GM18520 (cell line): ENCODE results near the gene JUND.
"Not testable (repeated sequence)": the region's sequence is repeated elsewhere in the genome, so short reads cannot be mapped to it uniquely, and the experiment has no call there.

ENCODE experiments used
- ATAC-seq: cut with Tn5 transposase; IDR thresholded peaks from one replicate; pipeline ENCODE4 v1.9.1; 2021; ENCODE audit not compliant: unreplicated experiment

Gene JUND

GRCh38 chr19:18281082-18282020, at the start of gene JUND:
Gene JUND, minus strand, starts transcription at chr19:18281622. Its CDS starts 138 bp downstream, at chr19:18281484.
- ATAC-seq = peak; percentile 59

- ATAC-seq = no peak
Observed at GRCh38 chr19:18330868-18331267, 49.4 kb upstream of the JUND start.

GRCh38 chr19:18329035-18329376, 47.6 kb upstream of the JUND start:
- ATAC-seq = no peak

GRCh38 chr19:18328340-18329034, 47.1 kb upstream of the JUND start:
- peak; percentile 94 for ATAC-seq

GRCh38 chr19:18326772-18327171, 45.4 kb upstream of the JUND start:
- no peak for ATAC-seq

GRCh38 chr19:18324373-18324731, 42.9 kb upstream of the JUND start:
- not testable (repeated sequence) for ATAC-seq

GRCh38 chr19:18322759-18323460, 41.5 kb upstream of the JUND start, which contains the start of gene LSM4:
Gene LSM4, minus strand, starts transcription at chr19:18323076. Its CDS starts 56 bp downstream, at chr19:18323020.
- peak; percentile 95 for ATAC-seq

- ATAC-seq = no peak
Observed at GRCh38 chr19:18322318-18322758, 40.9 kb upstream of the JUND start.

GRCh38 chr19:18321734-18322102, 40.3 kb upstream of the JUND start:
- no peak for ATAC-seq

- ATAC-seq = no peak
Observed at GRCh38 chr19:18320865-18321733, 39.7 kb upstream of the JUND start.

GRCh38 chr19:18319591-18320135, 38.2 kb upstream of the JUND start:
- no peak for ATAC-seq

- no peak for ATAC-seq
Observed at GRCh38 chr19:18317961-18318800, 36.8 kb upstream of the JUND start.

- no peak for ATAC-seq
Observed at GRCh38 chr19:18313398-18313797, 32.0 kb upstream of the JUND start.

- no peak for ATAC-seq
Observed at GRCh38 chr19:18312092-18312534, 30.7 kb upstream of the JUND start.

- no peak for ATAC-seq
Observed at GRCh38 chr19:18311502-18312091, 30.2 kb upstream of the JUND start.

- ATAC-seq = no peak
Observed at GRCh38 chr19:18310966-18311365, 29.5 kb upstream of the JUND start.

- no peak for ATAC-seq
Observed at GRCh38 chr19:18310118-18310909, 28.9 kb upstream of the JUND start.

GRCh38 chr19:18309525-18310064, 28.2 kb upstream of the JUND start:
- ATAC-seq = no peak
